Hematopoietic multipotent progenitor cell treated with erythropoietin and hydrocortisone succinate and interleukin-3 and kit ligand, for 8 days (in vitro differentiated cells): ENCODE measurements around the gene UBAC2.

ENCODE experiments used
- DNase-seq: peaks from one replicate; pipeline ENCODE4 v3.0.0-alpha.2; 2015

Gene UBAC2

GRCh38 chr13:99273128-99273527, 72.5 kb downstream of the UBAC2 start:
- DNase-seq: no peak

- no peak for DNase-seq
These were observed 74.4 kb downstream of the UBAC2 start for GRCh38 chr13:99275093-99275469.

- DNase-seq: no peak
These were observed 76.1 kb downstream of the UBAC2 start for GRCh38 chr13:99276706-99277105.

GRCh38 chr13:99277629-99278028, 77.0 kb downstream of the UBAC2 start:
- no peak for DNase-seq

GRCh38 chr13:99278200-99278599, 77.5 kb downstream of the UBAC2 start:
- DNase-seq: peak; percentile 22

GRCh38 chr13:99278843-99279242, 78.2 kb downstream of the UBAC2 start:
- no peak for DNase-seq

GRCh38 chr13:99279637-99280036, 79.0 kb downstream of the UBAC2 start:
- DNase-seq: no peak

GRCh38 chr13:99280166-99280565, 79.5 kb downstream of the UBAC2 start:
- DNase-seq: no peak

GRCh38 chr13:99281811-99282263, 81.2 kb downstream of the UBAC2 start:
- DNase-seq: peak; percentile 15

- DNase-seq: no peak
These were observed 81.9 kb downstream of the UBAC2 start for GRCh38 chr13:99282264-99283231.

GRCh38 chr13:99285432-99286182, 85.0 kb downstream of the UBAC2 start:
- no peak for DNase-seq

GRCh38 chr13:99287551-99287950, 86.9 kb downstream of the UBAC2 start:
- no peak for DNase-seq

- no peak for DNase-seq
These were observed 87.4 kb downstream of the UBAC2 start for GRCh38 chr13:99288089-99288488.

- DNase-seq: no peak
These were observed 88.6 kb downstream of the UBAC2 start for GRCh38 chr13:99289271-99289670.

- DNase-seq: no peak
These were observed 89.2 kb downstream of the UBAC2 start for GRCh38 chr13:99289674-99290337.

- no peak for DNase-seq
These were observed 90.2 kb downstream of the UBAC2 start for GRCh38 chr13:99290894-99291293.

GRCh38 chr13:99293178-99293577, 92.5 kb downstream of the UBAC2 start:
- DNase-seq: no peak

GRCh38 chr13:99294198-99294597, 93.5 kb downstream of the UBAC2 start:
- DNase-seq: no peak

GRCh38 chr13:99294958-99295357, 94.3 kb downstream of the UBAC2 start:
- no peak for DNase-seq

GRCh38 chr13:99295488-99296252, 95.0 kb downstream of the UBAC2 start:
- DNase-seq: no peak

GRCh38 chr13:99296398-99296797, 95.7 kb downstream of the UBAC2 start:
- no peak for DNase-seq

GRCh38 chr13:99297331-99297730, 96.7 kb downstream of the UBAC2 start:
- DNase-seq: no peak

- DNase-seq: no peak
These were observed 97.4 kb downstream of the UBAC2 start for GRCh38 chr13:99298056-99298455.
